ENCODE results near the gene RBM17. TPM values are rescaled to one million over a fixed set of nuclear protein-coding genes. Genes with fewer than 3 reads are reported as not detected.
A peak's percentile ranks its signal among the peaks of the same experiment; 100 is the strongest.
"Not testable (repeated sequence)": the region's sequence is repeated elsewhere in the genome, so short reads cannot be mapped to it uniquely, and the experiment has no call there.

The RBM17 gene, protein sequence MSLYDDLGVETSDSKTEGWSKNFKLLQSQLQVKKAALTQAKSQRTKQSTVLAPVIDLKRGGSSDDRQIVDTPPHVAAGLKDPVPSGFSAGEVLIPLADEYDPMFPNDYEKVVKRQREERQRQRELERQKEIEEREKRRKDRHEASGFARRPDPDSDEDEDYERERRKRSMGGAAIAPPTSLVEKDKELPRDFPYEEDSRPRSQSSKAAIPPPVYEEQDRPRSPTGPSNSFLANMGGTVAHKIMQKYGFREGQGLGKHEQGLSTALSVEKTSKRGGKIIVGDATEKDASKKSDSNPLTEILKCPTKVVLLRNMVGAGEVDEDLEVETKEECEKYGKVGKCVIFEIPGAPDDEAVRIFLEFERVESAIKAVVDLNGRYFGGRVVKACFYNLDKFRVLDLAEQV
- total RNA-seq (10 to 100 TPM; 48.2 to 66.1 TPM), polyA plus RNA-seq (ENCODE audit: insufficient read length in 2 of 2) (100 to 1,000 TPM; 127 to 149 TPM)
- long read RNA-seq, donor 1, transcript RBM17-201 (12 exons, 2,755 nt): major isoform, 29 of 33 reads
- long read RNA-seq, donor 1, partial matches to known transcripts: 0 of 33 reads
- long read RNA-seq, donor 1, other reads (novel, unspliced or antisense): 0 of 33 reads
- long read RNA-seq, donor 2, transcript RBM17-201 (12 exons, 2,755 nt): major isoform, 6 of 22 reads
- long read RNA-seq, donor 2, partial matches to known transcripts: 15 of 22 reads
- long read RNA-seq, donor 2, other reads (novel, unspliced or antisense): 0 of 22 reads
- long read RNA-seq, donor 3, transcript RBM17-201 (12 exons, 2,755 nt): major isoform, 11 of 13 reads
- long read RNA-seq, donor 3, partial matches to known transcripts: 0 of 13 reads
- long read RNA-seq, donor 3, other reads (novel, unspliced or antisense): 0 of 13 reads
- long read RNA-seq, donor 4, transcript RBM17-201 (12 exons, 2,755 nt): major isoform, 21 of 82 reads
- long read RNA-seq, donor 4, partial matches to known transcripts: 53 of 82 reads
- long read RNA-seq, donor 4, other reads (novel, unspliced or antisense): 0 of 82 reads

DNA sequence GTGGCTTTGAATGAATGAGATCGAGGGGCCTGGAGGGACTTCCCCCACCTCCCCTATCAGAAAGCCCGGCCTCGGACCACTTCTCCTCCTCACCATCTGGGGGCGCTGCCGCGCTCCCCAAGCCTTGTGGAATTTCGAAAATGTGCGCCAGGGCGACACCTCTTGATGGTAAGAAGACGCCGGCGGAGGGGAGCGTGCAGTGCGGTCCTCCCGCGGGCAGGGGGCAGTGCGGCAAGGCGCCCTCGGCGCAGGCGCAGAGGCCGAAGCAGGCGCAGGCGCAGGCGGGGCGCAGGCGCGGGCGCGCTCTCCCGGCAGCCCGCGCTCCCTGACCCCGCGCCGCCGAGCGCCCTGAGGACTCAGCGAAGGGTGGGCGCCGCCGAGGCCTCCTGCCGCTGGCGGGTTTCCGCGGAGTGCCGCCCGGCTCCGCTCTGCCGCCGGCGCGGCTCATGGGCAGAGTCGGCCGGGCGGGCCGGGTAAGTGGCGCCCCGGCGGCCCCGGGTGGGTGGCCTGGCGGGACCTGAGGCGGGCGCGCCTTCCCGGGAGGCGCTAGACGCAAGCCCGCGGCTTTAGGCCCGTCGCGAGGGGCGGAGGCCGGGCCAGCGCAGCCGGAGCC, at the start of gene RBM17:
RBM17 (plus strand) TSS at position 314 of the 613 bp plus-strand sequence. CDS start 8,032 bp downstream, outside the sequence.
- Histone ChIP-seq H3K4me1 (ENCODE audit: control insufficient read depth, insufficient read depth, low read length) (peaks cover 23% of the 10 kb centered on the region), H3K9me3 (ENCODE audit: control insufficient read depth, insufficient read depth, low read length) (no peaks in the 10 kb centered on the region), H3K36me3 (ENCODE audit: control insufficient read depth, insufficient read depth, low read length) (no peaks in the 10 kb centered on the region), H3K4me3 (ENCODE audit: low read depth, low read length) (peak within 1 kb of the TSS; percentile 85), H3K27ac (ENCODE audit: low read depth, low read length) (peak within 1 kb of the TSS; percentile 40), H3K27me3 (ENCODE audit: control insufficient read depth, insufficient read depth, low read length) (no peaks in the 10 kb centered on the region)
- peak; percentile 84 to 98 (median 93) for DNase-seq (ENCODE audit: low read depth in 4 of 6, low spot score in 6 of 6)
- under 1% methylated on average over 76 of the region's 77 CpGs for WGBS (ENCODE audit: insufficient coverage)

DNA sequence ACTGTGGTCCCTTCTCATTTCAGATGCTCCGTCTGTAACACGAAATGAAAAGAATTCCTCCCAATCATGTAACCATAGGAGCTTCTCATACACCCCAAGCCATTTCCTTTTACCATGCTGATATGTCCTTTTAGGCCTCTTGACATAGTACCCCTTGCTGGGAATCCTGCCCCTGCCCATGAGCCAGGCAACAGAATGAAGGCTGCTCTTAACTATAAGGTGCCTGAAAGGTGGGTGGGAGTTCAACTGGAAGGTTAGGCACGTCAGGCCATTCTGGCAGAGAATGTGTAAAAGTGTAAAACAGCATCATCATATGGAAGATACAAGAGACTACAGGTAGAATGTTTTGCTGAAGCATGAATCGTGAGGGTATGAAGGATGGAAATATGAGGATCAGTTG, 49.1 kb upstream of the RBM17 start:
- Histone ChIP-seq H3K27ac (ENCODE audit: low read depth, low read length) (no peak overlapping the region), H3K4me3 (ENCODE audit: low read depth, low read length) (no peak overlapping the region), H3K4me1 (ENCODE audit: control insufficient read depth, insufficient read depth, low read length) (no peaks in the 10 kb centered on the region), H3K9me3 (ENCODE audit: control insufficient read depth, insufficient read depth, low read length) (no peaks in the 10 kb centered on the region), H3K27me3 (ENCODE audit: control insufficient read depth, insufficient read depth, low read length) (no peaks in the 10 kb centered on the region), H3K36me3 (ENCODE audit: control insufficient read depth, insufficient read depth, low read length) (no peaks in the 10 kb centered on the region)
- no peak for DNase-seq (ENCODE audit: low read depth in 4 of 6, low spot score in 6 of 6)
- WGBS (ENCODE audit: insufficient coverage): 69% methylated on average over 3 of the region's 4 CpGs

DNA sequence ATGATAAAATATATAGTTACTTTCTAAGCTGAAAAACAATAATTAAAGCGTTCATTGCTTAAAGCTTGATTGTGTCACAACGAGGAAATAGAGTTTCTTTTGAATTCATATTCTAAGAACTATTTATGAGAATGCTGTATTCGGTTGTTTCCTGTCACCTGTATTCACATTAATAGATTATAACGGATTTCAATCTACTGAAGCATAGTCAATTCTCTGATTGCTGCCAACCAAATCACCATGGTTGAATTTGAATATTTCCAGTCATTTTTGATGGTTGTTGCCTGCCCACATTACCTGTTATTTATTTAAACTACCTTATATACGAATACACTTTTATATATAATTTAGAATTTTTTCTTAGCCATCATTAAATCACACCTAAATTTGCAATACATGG, 48.6 kb upstream of the RBM17 start:
- Histone ChIP-seq H3K4me1 (ENCODE audit: control insufficient read depth, insufficient read depth, low read length) (no peaks in the 10 kb centered on the region), H3K36me3 (ENCODE audit: control insufficient read depth, insufficient read depth, low read length) (no peaks in the 10 kb centered on the region), H3K27me3 (ENCODE audit: control insufficient read depth, insufficient read depth, low read length) (no peaks in the 10 kb centered on the region), H3K27ac (ENCODE audit: low read depth, low read length) (no peak overlapping the region), H3K9me3 (ENCODE audit: control insufficient read depth, insufficient read depth, low read length) (no peaks in the 10 kb centered on the region), H3K4me3 (ENCODE audit: low read depth, low read length) (no peak overlapping the region)
- DNase-seq (ENCODE audit: low read depth in 4 of 6, low spot score in 6 of 6): no peak
- WGBS (ENCODE audit: insufficient coverage): no CpG with 5 or more reads among the region's 5 CpGs

DNA sequence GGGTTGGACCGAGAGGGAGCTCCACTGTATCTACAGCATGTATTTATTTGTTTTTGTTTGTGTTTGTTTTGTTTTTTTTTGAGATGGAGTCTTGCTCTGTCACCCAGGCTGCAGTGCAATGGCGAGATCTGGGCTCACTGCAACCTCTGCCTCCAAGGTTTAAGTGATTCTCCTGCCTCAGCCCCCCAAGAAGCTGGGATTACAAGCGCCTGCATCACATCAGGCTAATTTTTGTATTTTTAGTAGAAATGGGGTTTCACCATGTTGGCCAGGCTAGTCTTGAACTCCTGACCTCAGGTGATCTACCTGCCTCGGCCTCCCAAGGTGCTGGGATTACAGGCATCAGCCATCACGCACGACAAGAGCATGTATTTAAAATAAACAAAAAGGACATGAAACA, 45.5 kb upstream of the RBM17 start:
- not testable (repeated sequence) for H3K27ac ChIP-seq (ENCODE audit: low read depth, low read length); H3K4me3 ChIP-seq (ENCODE audit: low read depth, low read length); DNase-seq (ENCODE audit: low read depth in 4 of 6, low spot score in 6 of 6); H3K4me1 ChIP-seq (ENCODE audit: control insufficient read depth, insufficient read depth, low read length); H3K9me3 ChIP-seq (ENCODE audit: control insufficient read depth, insufficient read depth, low read length); H3K27me3 ChIP-seq (ENCODE audit: control insufficient read depth, insufficient read depth, low read length); H3K36me3 ChIP-seq (ENCODE audit: control insufficient read depth, insufficient read depth, low read length)
- WGBS (ENCODE audit: insufficient coverage): 83% methylated on average over 1 of the region's 6 CpGs

DNA sequence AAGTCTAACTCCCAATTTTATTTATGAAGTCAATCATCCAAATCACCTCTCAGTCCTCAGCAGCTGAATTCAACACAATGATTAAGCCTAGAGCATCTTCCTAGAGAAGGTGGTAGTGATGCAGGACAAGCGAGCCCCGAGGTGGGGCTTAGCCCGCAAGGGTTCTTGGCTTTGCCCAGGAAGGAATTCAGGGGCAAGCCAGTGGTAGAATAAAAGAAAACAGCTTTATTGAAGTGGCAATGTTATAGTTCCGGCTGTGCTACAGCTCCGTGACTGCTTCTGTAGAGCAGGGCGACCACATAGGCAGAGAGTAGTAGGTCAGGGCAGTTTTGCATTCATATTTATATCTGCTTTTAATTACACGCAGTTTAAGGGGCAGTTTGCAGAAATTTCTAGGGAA, 44.8 kb upstream of the RBM17 start:
- Histone ChIP-seq H3K36me3 (ENCODE audit: control insufficient read depth, insufficient read depth, low read length) (no peaks in the 10 kb centered on the region), H3K27me3 (ENCODE audit: control insufficient read depth, insufficient read depth, low read length) (no peaks in the 10 kb centered on the region), H3K9me3 (ENCODE audit: control insufficient read depth, insufficient read depth, low read length) (no peaks in the 10 kb centered on the region), H3K27ac (ENCODE audit: low read depth, low read length) (no peak overlapping the region), H3K4me3 (ENCODE audit: low read depth, low read length) (no peak overlapping the region), H3K4me1 (ENCODE audit: control insufficient read depth, insufficient read depth, low read length) (no peaks in the 10 kb centered on the region)
- WGBS (ENCODE audit: insufficient coverage): 94% methylated on average over 4 of the region's 7 CpGs
- peak in 1 of 6 donors; percentile 24 for DNase-seq (ENCODE audit: low read depth in 4 of 6, low spot score in 6 of 6)

DNA sequence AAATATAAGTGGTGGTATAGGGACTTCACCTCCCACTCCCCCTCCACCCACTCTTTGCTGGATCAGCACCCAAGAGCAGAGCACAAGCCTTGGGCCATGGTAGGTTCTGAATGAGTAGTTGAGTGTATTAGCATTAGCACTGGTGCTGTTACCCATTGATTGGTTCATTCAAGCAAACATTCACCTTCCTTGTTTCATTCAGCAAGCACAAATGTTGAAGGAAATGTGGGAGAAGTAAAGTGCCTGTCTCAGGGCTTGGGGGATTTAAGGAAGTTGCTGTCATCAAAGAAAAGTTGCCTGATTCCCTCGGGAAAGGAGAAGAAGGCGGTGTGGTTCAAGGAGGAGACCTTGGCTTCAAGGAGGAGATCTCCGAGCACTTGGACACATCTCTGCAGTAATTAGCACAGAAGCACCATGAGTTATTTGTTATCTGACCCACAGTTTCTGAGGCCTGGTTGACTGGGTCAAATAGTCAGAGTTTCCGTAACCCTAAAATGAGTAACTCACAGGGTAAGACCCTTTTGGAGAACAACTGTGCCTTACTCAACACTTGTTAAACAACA, 44.0 kb upstream of the RBM17 start:
- no peaks in the 10 kb centered on the region for H3K4me1 ChIP-seq (ENCODE audit: control insufficient read depth, insufficient read depth, low read length)
- H3K27me3 ChIP-seq (ENCODE audit: control insufficient read depth, insufficient read depth, low read length): no peaks in the 10 kb centered on the region
- H3K9me3 ChIP-seq (ENCODE audit: control insufficient read depth, insufficient read depth, low read length): no peaks in the 10 kb centered on the region
- no peaks in the 10 kb centered on the region for H3K36me3 ChIP-seq (ENCODE audit: control insufficient read depth, insufficient read depth, low read length)
- H3K4me3 ChIP-seq (ENCODE audit: low read depth, low read length): no peak overlapping the region
- H3K27ac ChIP-seq (ENCODE audit: low read depth, low read length): no peak overlapping the region
- no peak for DNase-seq (ENCODE audit: low read depth in 4 of 6, low spot score in 6 of 6)
- WGBS (ENCODE audit: insufficient coverage): 88% methylated on average over 2 of the region's 4 CpGs

DNA sequence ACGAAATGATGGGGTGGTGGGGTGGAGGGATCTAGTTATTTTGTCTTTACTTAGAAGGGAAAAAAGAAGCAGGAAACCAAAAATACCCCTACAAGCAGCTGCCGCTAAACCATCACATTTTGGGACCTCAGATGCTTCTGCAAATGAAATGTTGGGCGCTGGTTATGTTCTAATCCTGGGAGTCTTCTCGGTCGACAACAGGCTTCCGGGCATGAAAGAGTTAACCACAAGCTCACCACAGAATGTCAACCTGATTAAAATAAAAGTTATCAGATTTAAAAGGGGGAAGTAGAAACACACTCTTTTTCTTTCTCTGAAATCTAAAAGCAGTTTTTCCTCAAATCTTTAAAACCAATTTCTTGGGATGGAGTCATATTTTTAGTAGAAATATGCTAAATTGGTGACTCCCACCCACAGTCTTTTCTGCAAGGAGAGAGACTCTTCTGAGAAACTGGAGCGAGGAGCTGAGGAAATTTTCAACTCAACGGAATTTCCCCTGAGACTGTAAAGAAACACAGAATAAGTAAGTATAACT, 43.5 kb upstream of the RBM17 start:
- DNase-seq (ENCODE audit: low read depth in 4 of 6, low spot score in 6 of 6): no peak
- H3K9me3 ChIP-seq (ENCODE audit: control insufficient read depth, insufficient read depth, low read length): no peaks in the 10 kb centered on the region
- no peaks in the 10 kb centered on the region for H3K27me3 ChIP-seq (ENCODE audit: control insufficient read depth, insufficient read depth, low read length)
- H3K4me1 ChIP-seq (ENCODE audit: control insufficient read depth, insufficient read depth, low read length): no peaks in the 10 kb centered on the region
- no peak overlapping the region for H3K27ac ChIP-seq (ENCODE audit: low read depth, low read length)
- no peak overlapping the region for H3K4me3 ChIP-seq (ENCODE audit: low read depth, low read length)
- 83% methylated on average over 1 of the region's 8 CpGs for WGBS (ENCODE audit: insufficient coverage)
- H3K36me3 ChIP-seq (ENCODE audit: control insufficient read depth, insufficient read depth, low read length): no peaks in the 10 kb centered on the region

DNA sequence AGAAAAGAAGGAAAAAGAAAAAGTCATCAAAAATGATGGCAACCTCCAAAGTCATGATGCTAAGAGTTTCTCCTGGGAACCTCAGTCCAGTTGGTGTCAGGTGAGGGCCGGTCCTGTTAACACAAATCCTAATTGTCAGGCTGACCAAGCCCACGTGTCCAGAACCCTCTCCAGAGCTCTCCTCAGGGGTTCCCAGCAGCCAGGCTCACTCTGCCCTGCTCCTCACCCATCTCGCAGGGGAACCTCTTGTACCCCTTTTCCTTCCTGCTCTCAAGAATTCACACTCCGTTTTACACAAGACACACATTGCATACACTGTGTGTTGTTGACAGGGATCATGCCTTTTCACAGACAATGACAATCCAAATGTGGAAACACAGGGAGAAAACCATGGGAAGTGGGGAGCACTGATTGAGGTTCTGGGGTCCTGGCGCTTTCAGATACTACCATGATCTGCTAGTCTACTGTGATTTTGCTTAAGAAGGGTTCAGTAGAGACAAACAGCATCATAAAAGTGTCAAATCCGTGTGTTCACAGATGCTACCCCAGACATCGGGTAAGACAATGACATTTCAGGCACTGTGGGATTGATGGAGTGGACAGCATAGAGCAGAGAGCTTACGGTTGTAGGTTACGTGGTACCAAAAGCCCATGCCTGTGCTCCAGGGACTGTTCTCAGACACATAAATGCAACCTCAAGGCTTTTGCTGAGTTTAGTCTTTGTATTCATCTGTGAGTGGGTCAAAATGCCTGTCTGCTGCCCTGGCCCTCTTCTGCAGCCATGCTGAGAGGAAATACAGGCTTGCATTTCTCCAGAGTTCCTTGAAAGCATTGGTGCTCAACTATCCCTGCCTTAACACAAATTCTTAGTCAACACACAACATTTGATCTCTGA, 42.7 kb upstream of the RBM17 start:
- no peaks in the 10 kb centered on the region for H3K27me3 ChIP-seq (ENCODE audit: control insufficient read depth, insufficient read depth, low read length)
- H3K4me3 ChIP-seq (ENCODE audit: low read depth, low read length): no peak overlapping the region
- DNase-seq (ENCODE audit: low read depth in 4 of 6, low spot score in 6 of 6): no peak
- no peaks in the 10 kb centered on the region for H3K36me3 ChIP-seq (ENCODE audit: control insufficient read depth, insufficient read depth, low read length)
- peaks cover 2% of the 10 kb centered on the region for H3K4me1 ChIP-seq (ENCODE audit: control insufficient read depth, insufficient read depth, low read length)
- WGBS (ENCODE audit: insufficient coverage): 79% methylated on average over 6 of the region's 9 CpGs
- H3K9me3 ChIP-seq (ENCODE audit: control insufficient read depth, insufficient read depth, low read length): no peaks in the 10 kb centered on the region
- H3K27ac ChIP-seq (ENCODE audit: low read depth, low read length): no peak overlapping the region
